OCI-LY3 (cell line): ENCODE data around the gene SLC8A1.

Experiments used
- EZH2phosphoT487 ChIP-seq: fragments of 200-600 bp; shearing (Covaris generic); IDR thresholded peaks from 2 replicates; pipeline ENCODE4 v1.6.1; 2018; ENCODE audit warnings: antibody characterized with exemption, mixed run types, low read depth
- TF ChIP-seq, protein P1 (sequence below): fragments of 200-600, 300-600 bp; sonication (generic); IDR thresholded peaks from 2 replicates; pipeline ENCODE4 v1.5.1; 2014; ENCODE audit warnings: antibody characterized with exemption, low read length, low read depth

DNA sequence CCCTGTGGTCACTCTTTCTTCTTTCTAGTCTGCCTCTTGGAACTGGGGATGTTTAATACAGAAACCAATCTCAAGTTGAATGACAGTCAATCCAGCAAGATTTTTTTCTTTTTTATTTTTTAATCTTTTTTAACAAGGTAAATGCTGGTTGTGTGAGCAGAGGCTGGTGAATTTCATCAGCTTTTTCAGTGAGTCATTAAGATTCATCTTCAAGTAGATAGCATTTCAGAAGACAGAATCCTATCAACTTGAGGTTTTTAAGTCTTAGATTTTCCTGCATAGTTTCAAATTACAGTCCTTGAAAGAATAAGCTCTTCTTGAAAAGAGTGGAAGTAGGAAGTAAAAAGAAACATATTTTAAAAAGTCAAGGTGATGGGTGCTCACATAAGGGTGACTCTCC is 12.4 kb downstream of the SLC8A1 start:
- TF ChIP-seq, protein P1, sequence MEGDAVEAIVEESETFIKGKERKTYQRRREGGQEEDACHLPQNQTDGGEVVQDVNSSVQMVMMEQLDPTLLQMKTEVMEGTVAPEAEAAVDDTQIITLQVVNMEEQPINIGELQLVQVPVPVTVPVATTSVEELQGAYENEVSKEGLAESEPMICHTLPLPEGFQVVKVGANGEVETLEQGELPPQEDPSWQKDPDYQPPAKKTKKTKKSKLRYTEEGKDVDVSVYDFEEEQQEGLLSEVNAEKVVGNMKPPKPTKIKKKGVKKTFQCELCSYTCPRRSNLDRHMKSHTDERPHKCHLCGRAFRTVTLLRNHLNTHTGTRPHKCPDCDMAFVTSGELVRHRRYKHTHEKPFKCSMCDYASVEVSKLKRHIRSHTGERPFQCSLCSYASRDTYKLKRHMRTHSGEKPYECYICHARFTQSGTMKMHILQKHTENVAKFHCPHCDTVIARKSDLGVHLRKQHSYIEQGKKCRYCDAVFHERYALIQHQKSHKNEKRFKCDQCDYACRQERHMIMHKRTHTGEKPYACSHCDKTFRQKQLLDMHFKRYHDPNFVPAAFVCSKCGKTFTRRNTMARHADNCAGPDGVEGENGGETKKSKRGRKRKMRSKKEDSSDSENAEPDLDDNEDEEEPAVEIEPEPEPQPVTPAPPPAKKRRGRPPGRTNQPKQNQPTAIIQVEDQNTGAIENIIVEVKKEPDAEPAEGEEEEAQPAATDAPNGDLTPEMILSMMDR: no peak
- TF ChIP-seq EZH2phosphoT487: no peak
